ENCODE measurements around the gene HSPB9.

DNA sequence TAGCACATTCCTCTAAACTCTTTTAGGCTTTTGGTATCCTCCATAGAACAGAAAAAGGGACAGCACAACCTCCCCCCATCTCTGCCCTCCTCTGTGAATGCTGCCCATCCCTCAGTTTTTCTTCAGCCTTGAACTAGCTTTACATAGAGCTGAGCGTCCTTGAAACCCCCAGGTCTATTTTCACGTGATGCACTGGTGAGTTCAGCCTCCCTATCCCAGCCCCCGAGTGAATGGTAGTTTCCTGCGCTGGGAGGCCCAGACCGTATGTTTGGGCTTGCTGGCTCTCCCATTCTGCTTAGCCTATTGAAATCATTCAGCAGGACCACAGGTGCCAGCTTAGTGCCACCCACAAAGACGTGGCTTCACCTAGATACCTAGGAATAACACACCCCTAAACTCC lies 46.8 kb upstream of the HSPB9 start:
- TF ChIP-seq, protein P1, sequence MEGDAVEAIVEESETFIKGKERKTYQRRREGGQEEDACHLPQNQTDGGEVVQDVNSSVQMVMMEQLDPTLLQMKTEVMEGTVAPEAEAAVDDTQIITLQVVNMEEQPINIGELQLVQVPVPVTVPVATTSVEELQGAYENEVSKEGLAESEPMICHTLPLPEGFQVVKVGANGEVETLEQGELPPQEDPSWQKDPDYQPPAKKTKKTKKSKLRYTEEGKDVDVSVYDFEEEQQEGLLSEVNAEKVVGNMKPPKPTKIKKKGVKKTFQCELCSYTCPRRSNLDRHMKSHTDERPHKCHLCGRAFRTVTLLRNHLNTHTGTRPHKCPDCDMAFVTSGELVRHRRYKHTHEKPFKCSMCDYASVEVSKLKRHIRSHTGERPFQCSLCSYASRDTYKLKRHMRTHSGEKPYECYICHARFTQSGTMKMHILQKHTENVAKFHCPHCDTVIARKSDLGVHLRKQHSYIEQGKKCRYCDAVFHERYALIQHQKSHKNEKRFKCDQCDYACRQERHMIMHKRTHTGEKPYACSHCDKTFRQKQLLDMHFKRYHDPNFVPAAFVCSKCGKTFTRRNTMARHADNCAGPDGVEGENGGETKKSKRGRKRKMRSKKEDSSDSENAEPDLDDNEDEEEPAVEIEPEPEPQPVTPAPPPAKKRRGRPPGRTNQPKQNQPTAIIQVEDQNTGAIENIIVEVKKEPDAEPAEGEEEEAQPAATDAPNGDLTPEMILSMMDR (IDR thresholded peaks at IDR 0.05): no peak
- TF ChIP-seq POLR2A (IDR thresholded peaks at IDR 0.05) (no peak), POLR2AphosphoS5 (IDR thresholded peaks at IDR 0.05) (no peak)

Measured in prostate gland (tissue), 2 donors.